HG03442 (cell line): ENCODE data around the gene SCAMP4.

Experiments
- ATAC-seq: cut with Tn5 transposase; IDR thresholded peaks from one replicate; pipeline ENCODE4 v1.9.1; 2021; ENCODE audit warnings: mild to moderate bottlenecking, moderate library complexity; ENCODE audit not compliant: unreplicated experiment

SCAMP4 gene

GRCh38 chr19:1912760-1913505 is 7.7 kb downstream of the SCAMP4 start:
- ATAC-seq: no peak

DNA sequence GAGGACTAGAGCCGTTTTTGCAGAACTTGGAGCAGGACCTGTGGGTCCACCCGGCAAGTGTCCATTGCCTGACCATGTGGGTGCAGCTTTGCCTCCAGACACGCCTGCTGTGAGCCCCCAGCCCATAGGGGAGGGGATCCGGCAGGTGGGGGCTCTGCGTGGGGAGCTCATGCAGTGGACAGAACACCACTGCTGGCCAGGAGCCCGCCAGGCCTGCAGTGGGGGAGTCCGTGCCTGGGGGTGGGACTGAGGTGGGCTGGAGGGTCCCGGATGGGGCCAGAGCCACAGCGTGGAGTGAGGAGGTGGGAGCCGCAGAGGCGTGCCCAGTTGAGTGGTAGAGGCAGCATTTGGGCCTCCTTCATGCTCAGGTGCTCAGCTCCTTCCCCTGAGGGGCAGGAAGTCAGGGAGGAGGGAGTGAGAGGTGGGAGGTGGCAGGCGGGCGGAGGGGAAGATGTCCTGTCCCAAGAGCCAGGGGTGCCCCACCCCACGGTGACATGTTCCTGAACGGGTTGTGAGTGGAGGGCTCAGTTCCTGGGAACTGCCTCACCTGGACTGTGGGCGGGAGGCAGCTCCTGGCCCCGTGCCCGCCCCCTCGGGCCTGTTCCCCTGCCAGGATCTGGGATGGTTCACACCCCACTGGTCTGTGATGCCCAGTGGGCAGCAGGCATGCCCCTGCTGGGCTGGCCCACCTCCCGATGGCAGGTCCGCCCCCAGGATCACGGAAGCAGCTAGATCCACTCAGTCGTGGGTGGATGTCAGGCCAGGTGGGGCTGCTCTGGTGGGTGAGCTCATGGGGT is 8.8 kb downstream of the SCAMP4 start:
- ATAC-seq: no peak

- no peak for ATAC-seq
Measured at GRCh38 chr19:1914826-1915341, 9.7 kb downstream of the SCAMP4 start.

- ATAC-seq: no peak
Measured at GRCh38 chr19:1917146-1917545, 11.9 kb downstream of the SCAMP4 start.

DNA sequence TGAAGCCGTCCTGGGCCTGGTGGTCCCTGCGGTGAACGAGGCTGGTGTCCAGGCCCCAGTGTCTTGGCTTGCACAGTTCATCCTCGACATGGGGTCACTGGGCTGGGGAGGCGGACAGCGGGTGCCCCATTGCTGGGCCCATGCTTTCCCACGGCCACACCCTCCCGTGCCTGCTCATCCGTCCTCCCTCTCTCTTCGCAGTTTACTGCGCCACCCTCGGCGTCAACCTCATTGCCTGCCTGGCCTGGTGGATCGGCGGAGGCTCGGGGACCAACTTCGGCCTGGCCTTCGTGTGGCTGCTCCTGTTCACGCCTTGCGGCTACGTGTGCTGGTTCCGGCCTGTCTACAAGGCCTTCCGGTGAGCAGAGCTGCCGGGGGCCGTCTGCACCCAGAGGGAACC is 12.7 kb downstream of the SCAMP4 start:
- ATAC-seq: no peak

DNA sequence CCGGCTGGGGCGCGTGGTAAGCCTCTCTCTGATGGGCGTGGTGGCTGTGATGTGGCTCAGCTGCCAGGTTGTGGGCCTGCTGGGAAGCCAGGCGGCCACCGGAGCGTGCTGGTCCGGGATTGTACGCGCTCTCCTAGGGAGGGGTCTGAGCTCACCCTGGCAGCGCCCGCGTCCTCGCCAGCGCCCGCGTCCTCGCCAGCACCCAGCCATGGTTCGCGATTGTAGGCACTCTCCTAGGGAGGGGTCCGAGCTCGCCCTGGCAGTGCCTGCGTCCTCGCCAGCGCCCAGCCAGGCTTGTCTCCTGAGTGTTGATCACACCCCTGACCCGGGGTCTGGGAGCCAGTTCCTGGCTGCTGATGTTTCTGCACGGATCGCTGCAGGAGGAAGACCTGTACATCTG is 13.8 kb downstream of the SCAMP4 start:
- no peak for ATAC-seq

DNA sequence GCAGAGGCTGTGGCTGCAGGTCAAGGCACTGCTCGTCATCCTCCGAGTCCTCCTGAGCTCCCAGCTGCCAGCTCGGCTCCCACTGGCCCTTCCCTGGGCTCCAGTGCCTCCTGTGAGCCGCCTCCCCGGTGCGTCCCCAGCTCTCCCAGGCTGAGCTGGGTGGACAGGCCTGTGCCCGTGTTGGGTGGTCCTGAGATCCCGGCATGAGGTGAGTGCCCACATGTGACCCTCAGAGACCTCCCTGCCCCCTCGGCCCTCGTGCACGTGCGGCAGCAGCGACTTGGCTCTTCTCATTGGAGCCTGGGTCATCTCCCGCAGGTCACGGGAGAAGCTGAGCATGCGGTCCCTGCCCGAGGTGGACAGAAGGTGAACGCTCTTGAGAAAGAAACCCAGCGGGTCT is 15.4 kb downstream of the SCAMP4 start:
- ATAC-seq: no peak

- no peak for ATAC-seq
Measured at GRCh38 chr19:1921326-1921725, 16.1 kb downstream of the SCAMP4 start.

DNA sequence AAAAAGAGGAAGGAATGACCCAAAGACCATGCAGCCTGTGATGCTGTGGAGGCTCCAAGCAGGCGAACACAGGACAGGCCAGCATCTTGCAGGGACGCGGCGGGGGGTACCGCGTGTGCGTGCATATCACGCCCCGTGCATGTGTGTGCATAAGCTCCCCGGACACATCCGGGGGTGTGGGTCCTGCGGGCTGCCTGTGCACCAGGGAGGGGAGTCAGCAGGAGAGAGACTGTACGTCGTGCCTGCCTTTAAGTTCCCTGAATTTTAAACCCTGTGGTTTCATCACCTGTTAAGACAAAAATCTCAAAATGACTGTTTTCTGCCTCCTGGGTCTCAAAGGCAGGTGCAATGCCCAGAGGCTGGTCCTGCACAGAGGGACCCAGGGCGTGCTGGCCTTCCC is 16.6 kb downstream of the SCAMP4 start:
- no peak for ATAC-seq

DNA sequence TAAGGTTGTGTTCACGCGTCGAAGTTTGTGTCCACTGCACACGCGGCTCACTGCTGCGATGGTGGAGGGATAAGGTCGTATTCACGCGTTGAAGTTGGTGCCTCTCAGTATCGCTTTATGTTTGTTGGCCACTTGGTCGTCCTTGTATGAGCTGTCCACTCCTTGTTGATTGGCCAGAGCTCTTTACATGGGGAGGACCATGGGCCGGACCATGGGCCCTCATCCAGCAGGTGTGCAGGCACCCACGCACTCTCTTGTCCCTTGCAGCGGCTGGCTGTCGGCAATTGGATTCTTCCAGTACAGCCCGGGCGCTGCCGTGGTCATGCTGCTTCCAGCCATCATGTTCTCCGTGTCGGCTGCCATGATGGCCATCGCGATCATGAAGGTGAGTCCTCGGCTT is 17.6 kb downstream of the SCAMP4 start:
- no peak for ATAC-seq

- no peak for ATAC-seq
Measured at GRCh38 chr19:1923319-1923718, 18.1 kb downstream of the SCAMP4 start.

- ATAC-seq: no peak
Measured at GRCh38 chr19:1924320-1924961, 19.2 kb downstream of the SCAMP4 start.

- no peak for ATAC-seq
Measured at GRCh38 chr19:1925544-1925943, 20.3 kb downstream of the SCAMP4 start.

GRCh38 chr19:1929021-1929742 is 24.0 kb downstream of the SCAMP4 start:
- ATAC-seq: peak; percentile 54

DNA sequence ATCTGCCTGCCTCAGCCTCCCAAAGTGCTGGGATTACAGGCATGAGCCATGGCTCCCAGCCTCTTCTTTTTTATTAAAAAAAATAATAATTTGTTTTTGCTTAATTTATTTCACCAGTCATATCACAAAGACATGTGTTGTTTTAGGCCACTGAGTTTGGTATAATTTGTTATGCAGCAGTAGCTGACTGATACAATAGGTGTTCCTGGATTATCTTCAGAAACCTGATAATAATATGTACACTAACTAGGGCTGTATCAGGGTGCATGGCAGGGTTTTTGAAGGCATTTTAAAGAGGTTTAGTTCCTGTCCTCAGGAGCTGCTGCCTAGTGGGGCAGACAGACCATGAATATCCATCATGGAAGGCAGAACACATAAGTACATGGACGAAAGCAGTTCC is 26.2 kb downstream of the SCAMP4 start:
- ATAC-seq: no peak

GRCh38 chr19:1932395-1932794 is 27.2 kb downstream of the SCAMP4 start:
- ATAC-seq: no peak

DNA sequence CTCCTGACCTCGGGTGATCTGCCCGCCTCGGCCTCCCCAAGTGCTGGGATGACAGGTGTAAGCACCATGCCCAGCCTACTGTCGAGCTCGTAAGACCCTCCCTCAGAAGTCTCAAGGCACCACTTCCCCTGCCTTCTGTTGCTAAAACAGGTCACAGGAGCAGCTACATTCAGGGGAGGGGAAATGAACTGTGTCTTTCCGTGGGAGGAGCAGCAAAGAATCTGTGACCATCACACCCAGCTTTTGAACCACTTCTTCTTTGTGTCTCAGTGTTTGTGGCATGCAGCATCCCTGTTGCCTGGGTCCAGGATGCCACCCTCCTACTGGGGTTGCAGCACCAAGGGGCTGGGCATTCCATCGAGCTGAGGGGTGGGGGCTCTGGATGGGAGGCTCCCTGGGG is 28.0 kb downstream of the SCAMP4 start:
- ATAC-seq: no peak

GRCh38 chr19:1933942-1934341 is 28.7 kb downstream of the SCAMP4 start:
- ATAC-seq: no peak

- ATAC-seq: no peak
Measured at GRCh38 chr19:1935484-1936208, 30.4 kb downstream of the SCAMP4 start.

- ATAC-seq: no peak
Measured at GRCh38 chr19:1936430-1936829, 31.2 kb downstream of the SCAMP4 start.
